Lower lobe of right lung (tissue), 2 donors: ENCODE data around the gene SPARCL1. TPM values are rescaled to one million over a fixed set of nuclear protein-coding genes. Genes with fewer than 3 reads are reported as not detected.

Experiments used
- ATAC-seq, 2 donors: fragments of 200-7000 bp; cut with Tn5 transposase; one replicate each; pipeline ENCODE4 v1.9.1; 2020 to 2022; ENCODE audit warnings: mild to moderate bottlenecking in 2 of 2, moderate library complexity in 2 of 2
- DNase-seq: peaks from one replicate; pipeline ENCODE4 v3.0.0-alpha.2; 2020
- H3K27ac ChIP-seq: fragments of 200-600 bp; one replicate; pipeline ENCODE4 v1.8.0; 2022
- H3K27me3 ChIP-seq: fragments of 200-600 bp; one replicate; pipeline ENCODE4 v1.8.0; 2022; ENCODE audit warnings: low read depth
- H3K36me3 ChIP-seq: fragments of 200-600 bp; one replicate; pipeline ENCODE4 v1.8.0; 2022; ENCODE audit warnings: mild to moderate bottlenecking
- H3K4me1 ChIP-seq: fragments of 200-600 bp; one replicate; pipeline ENCODE4 v1.8.0; 2022
- H3K4me3 ChIP-seq: fragments of 200-600 bp; one replicate; pipeline ENCODE4 v1.8.0; 2022; ENCODE audit warnings: mild to moderate bottlenecking
- H3K9me3 ChIP-seq: fragments of 200-600 bp; one replicate; pipeline ENCODE4 v1.8.0; 2022
- intact Hi-C: fragments of 100-400 bp; cut with DNase I; formaldehyde crosslinking; loops from one replicate; pipeline ENCODE4 v1.11.0; 2022
- total RNA-seq: library from RNA; stranded (reverse); fragmentation: NEBNext Ultra II Directional; extraction: Animal tissue kit (Norgen Biotek cat#: 25700); gene quantifications from one replicate; pipeline ENCODE4 v1.2.1, GENCODE V29; 2021
- TF ChIP-seq, protein P1 (sequence below): fragments of 200-600 bp; IDR thresholded peaks from one replicate; pipeline ENCODE4 v1.8.0; 2022; ENCODE audit warnings: antibody characterized with exemption, mild to moderate bottlenecking
- donor health status: DM: no; HTN: yes; CAD: no; lungs with severe emphysema.

The SPARCL1 gene
- total RNA-seq, 1 donor from 2014 or later, result 299 TPM

DNA sequence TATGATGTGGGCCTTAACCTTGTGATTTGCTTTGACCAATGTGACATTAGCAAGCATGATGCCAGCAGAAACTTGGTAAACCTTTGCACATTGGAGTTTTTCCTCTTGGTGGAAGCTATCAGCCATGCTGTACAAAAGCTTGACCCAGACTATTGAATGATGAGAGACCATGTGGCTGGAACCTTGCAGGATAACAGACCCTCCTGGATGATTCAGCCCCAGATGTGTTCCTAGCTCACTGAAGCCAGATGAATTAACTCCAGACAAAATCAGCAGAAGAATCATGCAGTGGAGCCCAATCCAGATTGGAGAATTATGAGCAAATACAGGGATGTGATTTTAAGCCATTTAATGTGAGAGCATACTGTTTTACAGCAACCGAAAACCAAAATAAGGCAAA, 16.8 kb downstream of the SPARCL1 start:
- Histone ChIP-seq H3K36me3 (peaks cover 7% of the 10 kb centered on the region), H3K27me3 (no peaks in the 10 kb centered on the region), H3K4me3 (no peak overlapping the region), H3K4me1 (peaks cover 32% of the 10 kb centered on the region), H3K9me3 (no peaks in the 10 kb centered on the region), H3K27ac (no peak overlapping the region)
- DNase-seq (no peak), ATAC-seq (no peak)
- intact Hi-C loops, result no loop called here
- TF ChIP-seq, protein P1, sequence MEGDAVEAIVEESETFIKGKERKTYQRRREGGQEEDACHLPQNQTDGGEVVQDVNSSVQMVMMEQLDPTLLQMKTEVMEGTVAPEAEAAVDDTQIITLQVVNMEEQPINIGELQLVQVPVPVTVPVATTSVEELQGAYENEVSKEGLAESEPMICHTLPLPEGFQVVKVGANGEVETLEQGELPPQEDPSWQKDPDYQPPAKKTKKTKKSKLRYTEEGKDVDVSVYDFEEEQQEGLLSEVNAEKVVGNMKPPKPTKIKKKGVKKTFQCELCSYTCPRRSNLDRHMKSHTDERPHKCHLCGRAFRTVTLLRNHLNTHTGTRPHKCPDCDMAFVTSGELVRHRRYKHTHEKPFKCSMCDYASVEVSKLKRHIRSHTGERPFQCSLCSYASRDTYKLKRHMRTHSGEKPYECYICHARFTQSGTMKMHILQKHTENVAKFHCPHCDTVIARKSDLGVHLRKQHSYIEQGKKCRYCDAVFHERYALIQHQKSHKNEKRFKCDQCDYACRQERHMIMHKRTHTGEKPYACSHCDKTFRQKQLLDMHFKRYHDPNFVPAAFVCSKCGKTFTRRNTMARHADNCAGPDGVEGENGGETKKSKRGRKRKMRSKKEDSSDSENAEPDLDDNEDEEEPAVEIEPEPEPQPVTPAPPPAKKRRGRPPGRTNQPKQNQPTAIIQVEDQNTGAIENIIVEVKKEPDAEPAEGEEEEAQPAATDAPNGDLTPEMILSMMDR, result no peak

DNA sequence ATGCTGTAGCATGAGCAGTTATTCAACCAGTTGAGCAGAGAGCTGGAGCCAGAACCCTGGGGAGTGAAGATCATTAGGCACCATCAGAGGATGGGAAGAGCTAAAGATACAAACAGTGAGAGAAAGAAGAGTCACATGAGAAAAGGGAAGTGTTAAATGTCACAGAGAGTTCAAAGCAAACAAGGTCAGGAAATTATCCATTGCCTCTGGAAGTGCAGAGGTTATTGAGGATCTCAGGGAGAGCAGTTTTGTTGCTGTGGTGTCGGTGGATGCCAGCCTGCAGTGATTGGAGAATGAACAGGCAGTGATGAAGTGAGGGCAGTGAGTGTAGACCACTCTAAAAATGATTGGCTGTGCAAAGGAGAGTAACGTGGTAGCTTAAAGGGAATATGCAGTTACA, 17.7 kb downstream of the SPARCL1 start:
- ATAC-seq (no peak), DNase-seq (no peak)
- TF ChIP-seq, protein P1, result no peak
- Histone ChIP-seq H3K36me3 (peaks cover 7% of the 10 kb centered on the region), H3K27ac (no peak overlapping the region), H3K4me1 (peaks cover 25% of the 10 kb centered on the region), H3K4me3 (no peak overlapping the region), H3K27me3 (no peaks in the 10 kb centered on the region), H3K9me3 (no peaks in the 10 kb centered on the region)
- intact Hi-C loops, result no loop called here

DNA sequence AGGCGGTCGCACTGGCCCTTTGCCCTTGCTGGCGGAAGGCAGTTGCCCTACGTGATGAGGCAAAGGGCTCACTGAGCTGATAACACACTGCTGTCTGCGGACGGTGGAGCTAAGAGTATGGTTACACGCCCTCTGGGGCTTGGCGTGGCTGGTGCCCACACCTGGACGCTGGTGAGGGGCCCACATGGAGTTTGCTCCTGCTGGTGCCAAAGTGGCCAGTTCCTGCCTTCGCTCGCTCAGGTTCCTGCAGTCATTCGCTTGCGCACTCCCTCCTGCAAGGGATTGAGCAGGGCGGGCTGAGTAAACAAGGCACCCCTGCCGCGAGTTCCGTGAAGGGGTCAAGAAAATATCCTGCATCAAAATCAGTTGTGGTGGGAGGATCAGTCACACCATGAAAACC, 18.4 kb downstream of the SPARCL1 start:
- Histone ChIP-seq H3K9me3 (no peaks in the 10 kb centered on the region), H3K36me3 (peaks cover 7% of the 10 kb centered on the region), H3K27me3 (no peaks in the 10 kb centered on the region), H3K27ac (no peak overlapping the region), H3K4me1 (peaks cover 19% of the 10 kb centered on the region), H3K4me3 (no peak overlapping the region)
- no peak for DNase-seq
- intact Hi-C loops, result no loop called here
- no peak for ATAC-seq
- TF ChIP-seq, protein P1, result no peak

DNA sequence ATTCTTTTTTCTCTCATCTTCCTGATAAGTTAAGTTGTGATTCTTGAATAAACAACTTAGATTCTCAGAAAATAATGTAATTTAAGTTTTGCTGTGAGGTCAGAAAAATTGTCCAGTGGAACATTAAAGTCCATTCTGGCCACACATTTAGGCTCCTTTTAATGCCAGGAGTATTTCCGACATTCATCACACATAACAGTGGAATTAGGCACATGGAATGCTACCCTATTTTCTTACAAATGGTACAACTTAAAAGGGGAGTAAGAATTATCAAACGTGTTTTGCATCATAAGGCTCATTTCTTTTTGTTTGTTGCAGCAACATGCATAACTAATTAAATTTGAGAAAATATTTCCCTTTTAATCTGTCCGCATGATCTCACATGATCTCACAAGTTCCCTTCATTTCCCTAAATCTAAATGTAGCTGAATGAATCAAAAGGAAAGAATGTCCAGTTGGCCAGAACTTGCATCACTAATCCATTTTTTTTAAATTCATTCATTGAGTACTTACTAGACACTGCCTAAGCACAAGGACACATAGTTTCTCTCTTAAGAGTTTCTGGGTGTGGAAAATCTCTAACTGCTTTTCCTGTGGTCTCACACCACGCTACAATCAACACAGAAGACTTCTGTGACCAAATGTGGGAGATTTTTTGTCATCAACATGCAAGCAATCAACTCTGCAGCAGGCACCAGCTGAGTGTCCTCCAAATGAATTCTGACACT, 22.0 kb downstream of the SPARCL1 start:
- ATAC-seq (peak in 1 of 2 donors; percentile 38), DNase-seq (no peak)
- Histone ChIP-seq H3K27me3 (no peaks in the 10 kb centered on the region), H3K9me3 (no peaks in the 10 kb centered on the region), H3K4me3 (no peak overlapping the region), H3K27ac (no peak overlapping the region), H3K36me3 (peaks cover 7% of the 10 kb centered on the region), H3K4me1 (peaks cover 9% of the 10 kb centered on the region)
- intact Hi-C loops, result no loop called here
- TF ChIP-seq, protein P1, result no peak

DNA sequence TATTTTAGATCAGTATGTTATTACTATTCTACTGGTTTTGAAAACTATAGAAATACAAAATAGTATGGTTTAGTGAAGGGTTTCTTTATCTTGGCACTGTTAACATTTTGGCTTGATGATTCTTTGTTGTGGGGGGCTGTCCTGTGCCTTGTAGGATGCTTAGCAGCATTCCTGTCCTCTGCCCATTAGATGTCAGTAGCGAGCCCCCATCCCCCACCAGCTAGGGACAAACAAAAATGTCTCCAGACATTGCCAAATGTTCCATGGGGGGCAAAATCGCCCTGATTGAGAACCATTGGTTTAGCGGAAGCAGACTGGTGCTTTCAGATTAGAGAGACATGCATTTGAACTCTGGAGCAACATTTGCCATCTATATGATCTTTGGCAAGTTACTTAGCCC, 23.3 kb downstream of the SPARCL1 start:
- no peaks in the 10 kb centered on the region for H3K27me3 ChIP-seq
- intact Hi-C loops, result no loop called here
- H3K4me1 ChIP-seq, result peaks cover 4% of the 10 kb centered on the region
- ATAC-seq (no peak), DNase-seq (no peak)
- no peak overlapping the region for H3K27ac ChIP-seq
- H3K4me3 ChIP-seq, result no peak overlapping the region
- no peaks in the 10 kb centered on the region for H3K9me3 ChIP-seq
- H3K36me3 ChIP-seq, result peaks cover 7% of the 10 kb centered on the region
- TF ChIP-seq, protein P1, result no peak
